K562 (cell line): ENCODE data around the gene EEF2. TPM values are rescaled to one million over a fixed set of nuclear protein-coding genes. Genes with fewer than 3 reads are reported as not detected.

Experiments
- ATAC-seq: fragments of 200-7000 bp; cut with Tn5 transposase; 3 replicates; pipeline ENCODE4 v1.9.1; 2020; ENCODE audit warnings: moderate library complexity
- BruUV-seq: library from RNA; stranded (reverse); fragments of 400-500 nt; replicated peaks from 2 replicates; lab custom pipeline; 2021; lab: Mats Ljungman, UMichigan
- CTCF ChIA-PET: fragments of 300-600 bp; formaldehyde crosslinking; extraction: SDS; loops from one replicate; lab custom pipeline; 2021; ENCODE audit warnings: low intra/inter-chr PET ratio; lab: Yijun Ruan, JAX
- POLR2A ChIA-PET: fragments of 300-600, 350-650 bp; sonication (Branson Sonifier 250); formaldehyde crosslinking; extraction: SDS; loops from one replicate; lab custom pipeline; 2021; ENCODE audit warnings: antibody characterized with exemption, inconsistent platforms; lab: Yijun Ruan, JAX
- DNase-seq, 4 experiments: peaks; one replicate each; pipeline versions ENCODE4 v3.0.0 to v3.0.0-alpha.2; 2011 to 2018; ENCODE audit warnings: low spot score in 3 of 4, mixed read lengths in 3 of 4; ENCODE audit errors: extremely low read depth in 1 of 4
- FAIRE-seq: peaks from 2 replicates; lab custom pipeline; 2011; peaks lifted over from hg19 to GRCh38; lab: Jason Lieb, UNC
- H2AFZ ChIP-seq: 2 replicates; pipeline ENCODE4 v1.6.0; 2011; ENCODE audit warnings: low read depth, low read length, control low read depth, inconsistent platforms
- H3K27ac ChIP-seq: fragments of 200-600 bp; 3 replicates; pipeline ENCODE4 v1.8.0; 2011; ENCODE audit warnings: low read depth, mild to moderate bottlenecking, control low read depth, inconsistent platforms, low read length, moderate library complexity, mixed read lengths; ENCODE audit errors: extremely low read depth
- H3K27me3 ChIP-seq, 2 experiments: fragments of 300-600 bp in 1 of 2; 2 replicates in 1 of 2; 3 replicates in 1 of 2; pipeline versions ENCODE4 v1.6.0 to v1.8.0; 2011; ENCODE audit warnings: inconsistent platforms in 2 of 2, low read length in 2 of 2, mild to moderate bottlenecking in 1 of 2, mixed read lengths in 1 of 2, moderate library complexity in 1 of 2; ENCODE audit not compliant: control insufficient read depth in 2 of 2, insufficient read depth in 2 of 2
- H3K36me3 ChIP-seq: fragments of 300-600 bp; 3 replicates; pipeline ENCODE4 v1.8.0; 2011; ENCODE audit warnings: mild to moderate bottlenecking, low read length, inconsistent platforms; ENCODE audit not compliant: control insufficient read depth, insufficient read depth
- H3K4me1 ChIP-seq, 2 experiments: fragments of 200-600 bp in 1 of 2; replicated peaks in 1 of 2; 2 replicates in 1 of 2; 3 replicates in 1 of 2; pipeline versions ENCODE4 v1.5.1 to v1.8.0; 2011; ENCODE audit warnings: inconsistent platforms in 2 of 2, low read length in 2 of 2, mild to moderate bottlenecking in 1 of 2, mixed read lengths in 1 of 2, moderate library complexity in 1 of 2; ENCODE audit not compliant: control insufficient read depth in 2 of 2, insufficient read depth in 2 of 2
- H3K4me2 ChIP-seq: 2 replicates; pipeline ENCODE4 v1.6.1; 2011; ENCODE audit warnings: low read length, control low read depth, inconsistent platforms, mixed read lengths; ENCODE audit not compliant: insufficient read depth
- H3K4me3 ChIP-seq: fragments of 200-600 bp; sonication (generic), shearing (Covaris generic); 2 replicates; pipeline ENCODE4 v1.5.1; 2016; ENCODE audit warnings: control low read depth, inconsistent platforms
- H3K79me2 ChIP-seq: fragments of 200-600 bp; 3 replicates; pipeline ENCODE4 v1.8.0; 2011; ENCODE audit warnings: low read length, inconsistent platforms; ENCODE audit not compliant: control insufficient read depth, insufficient read depth
- H3K9ac ChIP-seq, 2 experiments: 2 replicates each; pipeline versions ENCODE4 v1.6.0 to v1.6.1; 2011; ENCODE audit warnings: low read depth in 2 of 2, low read length in 2 of 2, control low read depth in 1 of 2, inconsistent platforms in 1 of 2, mild to moderate bottlenecking in 1 of 2, mixed read lengths in 1 of 2; ENCODE audit not compliant: insufficient read depth in 1 of 2
- H3K9me1 ChIP-seq: one replicate; pipeline ENCODE4 v1.6.0; 2011; ENCODE audit warnings: inconsistent platforms, mild to moderate bottlenecking, low read length, moderate library complexity; ENCODE audit not compliant: control insufficient read depth, insufficient read depth
- H3K9me3 ChIP-seq: replicated peaks from 2 replicates; pipeline ENCODE4 v1.5.1; 2011; ENCODE audit warnings: low read depth, low read length, inconsistent platforms; ENCODE audit not compliant: control insufficient read depth, insufficient read depth
- H4K20me1 ChIP-seq: replicated peaks from 2 replicates; pipeline ENCODE4 v1.6.1; 2011; ENCODE audit warnings: low read length, inconsistent platforms, mixed read lengths; ENCODE audit not compliant: control insufficient read depth, insufficient read depth
- CBX1 ChIP-seq: sonication (generic); IDR thresholded peaks from 2 replicates; pipeline ENCODE4 v1.6.1; 2016; ENCODE audit warnings: antibody characterized with exemption, low read depth, mild to moderate bottlenecking
- CBX3 ChIP-seq, 2 experiments: IDR thresholded peaks; 1 replicate in 1 of 2; 2 replicates in 1 of 2; pipeline ENCODE4 v1.6.1; 2012; ENCODE audit warnings: inconsistent platforms in 2 of 2, low read length in 2 of 2, borderline replicate concordance in 1 of 2, control low read depth in 1 of 2
- ELF1 ChIP-seq: fragments of 200-800 bp; sonication (Bioruptor generic); IDR thresholded peaks from 2 replicates; pipeline ENCODE4 v1.6.1; 2016; ENCODE audit warnings: missing genetic modification characterization, missing compliant biosample characterization
- JUN ChIP-seq, 2 experiments: sonication (generic) in 1 of 2; formaldehyde crosslinking in 1 of 2; IDR thresholded peaks; 2 replicates each; pipeline versions ENCODE4 v1.6.1 to v1.8.0; 2012 to 2022; ENCODE audit warnings: borderline replicate concordance in 2 of 2, mild to moderate bottlenecking in 2 of 2, improper control_type of control experiment in 1 of 2, low read depth in 1 of 2, low read length in 1 of 2, missing genetic modification reagents in 1 of 2
- NCOA1 ChIP-seq: fragments of 450-650 bp; IDR thresholded peaks from 2 replicates; pipeline ENCODE4 v1.6.1; 2016; ENCODE audit warnings: low read depth
- NCOA6 ChIP-seq: fragments of 450-650 bp; IDR thresholded peaks from 2 replicates; pipeline ENCODE4 v1.6.1; 2017; ENCODE audit warnings: mild to moderate bottlenecking
- PCBP2 ChIP-seq: fragments of 200-400 bp; formaldehyde crosslinking; IDR thresholded peaks from 2 replicates; pipeline ENCODE4 v1.6.1; 2018; ENCODE audit warnings: low read length, low read depth, mild to moderate bottlenecking, moderate library complexity; ENCODE audit not compliant: poor library complexity, severe bottlenecking
- POLR2AphosphoS2 ChIP-seq: IDR thresholded peaks from 2 replicates; pipeline ENCODE4 v1.6.1; 2012; ENCODE audit warnings: low read length, improper control_type of control experiment
- POLR2AphosphoS5 ChIP-seq: IDR thresholded peaks from 2 replicates; pipeline ENCODE4 v1.6.1; 2011; ENCODE audit warnings: mild to moderate bottlenecking, low read depth, low read length, moderate library complexity; ENCODE audit not compliant: control insufficient read depth, insufficient read depth
- POLR2B ChIP-seq: fragments of 450-650 bp; IDR thresholded peaks from 2 replicates; pipeline ENCODE4 v1.6.1; 2018; ENCODE audit warnings: low read depth; ENCODE audit not compliant: partially characterized antibody
- PPARD ChIP-seq: fragments of 250-450 bp; sonication (Bioruptor Pico); IDR thresholded peaks from 2 replicates; pipeline ENCODE4 v1.8.0; 2022; ENCODE audit warnings: inconsistent platforms, mild to moderate bottlenecking, moderate library complexity
- SIN3A ChIP-seq, 2 experiments: fragments of 150-350 bp in 1 of 2; IDR thresholded peaks; 2 replicates each; pipeline ENCODE4 v1.6.1; 2011 to 2016; ENCODE audit warnings: borderline replicate concordance in 2 of 2, low read depth in 2 of 2, low read length in 2 of 2, mild to moderate bottlenecking in 2 of 2, moderate library complexity in 2 of 2; ENCODE audit not compliant: control insufficient read depth in 1 of 2
- SREBF2 ChIP-seq: sonication (generic); formaldehyde crosslinking; IDR thresholded peaks from 2 replicates; pipeline ENCODE4 v1.4.0; 2020; ENCODE audit warnings: mild to moderate bottlenecking, missing genetic modification reagents
- SRF ChIP-seq, 2 experiments: fragments of 250-450, 450-650 bp in 1 of 2; sonication (Bioruptor Pico) in 1 of 2; sonication (generic) in 1 of 2; formaldehyde crosslinking; IDR thresholded peaks; 2 replicates each; pipeline versions ENCODE4 v1.5.0 to v1.5.1; 2020 to 2022; ENCODE audit warnings: mild to moderate bottlenecking in 1 of 2, missing genetic modification reagents in 1 of 2
- TGIF2 ChIP-seq: sonication (generic); formaldehyde crosslinking; IDR thresholded peaks from 2 replicates; pipeline ENCODE4 v1.8.1; 2022; ENCODE audit warnings: mild to moderate bottlenecking, missing genetic modification reagents, moderate library complexity
- THRAP3 ChIP-seq: fragments of 450-650 bp; IDR thresholded peaks from 2 replicates; pipeline ENCODE4 v1.6.1; 2016; ENCODE audit warnings: mild to moderate bottlenecking, inconsistent platforms, borderline replicate concordance
- WHSC1 ChIP-seq: IDR thresholded peaks from one replicate; pipeline ENCODE4 v1.6.1; 2012; ENCODE audit warnings: low read length, control low read depth, inconsistent platforms
- ZNF146 ChIP-seq: IDR thresholded peaks from one replicate; pipeline ENCODE4 v1.6.1; 2018; ENCODE audit warnings: missing compliant biosample characterization; ENCODE audit not compliant: unreplicated experiment
- ZZZ3 ChIP-seq: fragments of 450-650 bp; IDR thresholded peaks from 2 replicates; pipeline ENCODE4 v1.6.1; 2016; ENCODE audit warnings: antibody characterized with exemption, mild to moderate bottlenecking, moderate library complexity
- WGBS: fragments of 100-300 bp; shearing (Covaris generic); methylation state at CpG from one replicate; pipeline ENCODE4 v1.1.6; 2016; ENCODE audit warnings: low coverage, mixed read lengths; ENCODE audit not compliant: insufficient coverage; ENCODE audit errors: missing lambda C conversion rate; 5-methylcytosine and 5-hydroxymethylcytosine counted together
- in situ Hi-C: fragments of 300-500 bp; cut with MboI; formaldehyde crosslinking; loops from 4 replicates; pipeline ENCODE4 v1.15.0; 2018; ENCODE audit warnings: inconsistent platforms, mixed read lengths
- intact Hi-C: fragments of 100-400 bp; cut with micrococcal nuclease; formaldehyde crosslinking; loops from 2 replicates; pipeline ENCODE4 v1.14.2; 2022
- polyA plus RNA-seq, 8 experiments: library from polyadenylated mRNA; depleted of rRNA in 4 of 8; stranded (reverse) in 5 of 8; unstranded in 3 of 8; fragments of >200 nt; fragmentation: Nextera tagmentation in 2 of 8; fragmentation: Illumina TruSeq in 1 of 8; extraction: Ambion mirVana in 2 of 8; extraction: Trizol in 1 of 8; gene quantifications; 2 replicates each; pipeline versions ENCODE4 v1.2.1 to v1.2.3, GENCODE V29; 2011 to 2014; ENCODE audit warnings: inconsistent platforms in 1 of 8, missing spikeins in 1 of 8
- total RNA-seq, 7 experiments: library from RNA; depleted of rRNA in 6 of 7; stranded (reverse); fragments of >200 nt in 6 of 7; fragmentation: Illumina TruSeq in 2 of 7; extraction: Trizol in 2 of 7; gene quantifications; 2 replicates each; pipeline versions ENCODE4 v1.2.1 to v1.2.3, GENCODE V29; 2011 to 2021; ENCODE audit warnings: low replicate concordance in 1 of 7
- TF ChIP-seq, protein P1 (sequence below), 2 experiments: fragments of 450-650 bp in 1 of 2; sonication (generic) in 1 of 2; formaldehyde crosslinking in 1 of 2; IDR thresholded peaks in 1 of 2; conservative IDR thresholded peaks in 1 of 2; 2 replicates each; pipeline versions ENCODE4 v1.6.1 to v1.8.1; 2016 to 2023; ENCODE audit warnings: mild to moderate bottlenecking in 2 of 2, moderate library complexity in 2 of 2, inconsistent platforms in 1 of 2, missing genetic modification reagents in 1 of 2
- TF ChIP-seq, protein P2 (sequence below): IDR thresholded peaks from 2 replicates; pipeline ENCODE4 v1.6.1; 2012; ENCODE audit warnings: low read depth, low read length, improper control_type of control experiment, borderline replicate concordance

Gene EEF2
- total and polyA plus RNA-seq, 9 of the 15 experiments (the other 6 are each of a cell fraction or from before 2014, with no cell fraction given): 372 to 3,003 (median 1,453) TPM

DNA sequence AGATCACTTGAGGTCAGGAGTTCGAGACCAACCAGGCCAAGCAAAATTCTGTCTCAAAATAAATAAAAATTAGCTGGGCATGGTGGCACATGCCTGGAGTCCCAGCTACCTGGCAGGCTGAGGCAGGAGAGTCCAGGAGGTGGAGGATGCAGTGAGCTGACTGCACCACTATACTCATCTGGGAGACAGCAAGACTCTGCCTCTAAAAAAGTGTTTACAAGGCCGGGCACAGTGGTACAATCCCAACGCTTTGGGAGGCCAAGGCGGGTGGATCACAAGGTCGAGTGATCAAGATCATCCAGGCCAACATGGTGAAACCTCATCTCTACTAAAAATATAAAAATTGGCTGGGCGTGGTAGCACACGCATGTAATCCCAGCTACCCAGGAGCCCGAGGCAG is 10.1 kb downstream of the EEF2 start:
- H3K9me3 ChIP-seq: no peaks in the 10 kb centered on the region
- FAIRE-seq (no peak), DNase-seq (no peak), ATAC-seq (peak; percentile 6)
- BruUV-seq: no TSS peak
- in situ Hi-C loops (no loop called here), intact Hi-C loops (no loop called here)
- H3K27ac ChIP-seq: no peak overlapping the region
- CTCF ChIA-PET: no interaction called here
- H2AFZ ChIP-seq: no peak overlapping the region
- no peaks in the 10 kb centered on the region for H3K27me3 ChIP-seq
- H3K4me2 ChIP-seq: no peak overlapping the region
- H3K9me1 ChIP-seq: peaks cover 13% of the 10 kb centered on the region
- peaks cover 36% of the 10 kb centered on the region for H3K79me2 ChIP-seq
- peaks cover 52% of the 10 kb centered on the region for H3K36me3 ChIP-seq
- no peak overlapping the region for H3K9ac ChIP-seq
- H4K20me1 ChIP-seq: peaks cover 42% of the 10 kb centered on the region
- POLR2A ChIA-PET: interaction anchor here (0.5 to 2.6 kb wide), 11 partner anchors 10 to 213 kb away, joined by 3 to 46 read pairs (median 4); partner anchors contain the start of genes EEF2 and MRPL54
- no peak overlapping the region for H3K4me3 ChIP-seq
- H3K4me1 ChIP-seq: peaks cover 0 to 44% of the 10 kb centered on the region in 2 experiments; a peak in 4 of 5 replicates
- 90% methylated on average over 8 of the region's 8 CpGs for WGBS
- TF ChIP-seq SRF (CRISPR knock-in tag; IDR thresholded peaks at IDR 0.05): no peak
- TF ChIP-seq POLR2AphosphoS2: no peak; the same call in 1 of the 2 replicates
- TF ChIP-seq TGIF2: no peak
- TF ChIP-seq ELF1: no peak
- TF ChIP-seq PPARD (CRISPR knock-in tag): no peak
- TF ChIP-seq THRAP3: 0 out of 2 replicates have a peak, but pooled peaks have one; percentile 68
- TF ChIP-seq WHSC1: no peak
- TF ChIP-seq ZZZ3: no peak
- no peak for TF ChIP-seq PCBP2
- TF ChIP-seq NCOA6: no peak
- TF ChIP-seq ZNF146 (CRISPR knock-in tag): no peak
- TF ChIP-seq, protein P1, sequence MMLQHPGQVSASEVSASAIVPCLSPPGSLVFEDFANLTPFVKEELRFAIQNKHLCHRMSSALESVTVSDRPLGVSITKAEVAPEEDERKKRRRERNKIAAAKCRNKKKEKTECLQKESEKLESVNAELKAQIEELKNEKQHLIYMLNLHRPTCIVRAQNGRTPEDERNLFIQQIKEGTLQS (IDR thresholded peaks at IDR 0.05): no peak
- TF ChIP-seq, protein P1 (CRISPR knock-in tag; conservative IDR thresholded peaks at IDR 0.05): no peak
- peak in 1 of 2 experiments; percentile 64; a peak in 1 of 4 replicates for TF ChIP-seq SIN3A (IDR thresholded peaks at IDR 0.05; ENCODE audit: borderline replicate concordance in 2 of 2, control insufficient read depth in 1 of 2, low read depth in 2 of 2, low read length in 2 of 2)
- TF ChIP-seq JUN (IDR thresholded peaks at IDR 0.05; ENCODE audit: borderline replicate concordance, low read depth, low read length): no peak
- TF ChIP-seq JUN (CRISPR knock-in tag; IDR thresholded peaks at IDR 0.05; ENCODE audit: borderline replicate concordance): no peak
- no peak for TF ChIP-seq CBX1
- TF ChIP-seq, protein P2, sequence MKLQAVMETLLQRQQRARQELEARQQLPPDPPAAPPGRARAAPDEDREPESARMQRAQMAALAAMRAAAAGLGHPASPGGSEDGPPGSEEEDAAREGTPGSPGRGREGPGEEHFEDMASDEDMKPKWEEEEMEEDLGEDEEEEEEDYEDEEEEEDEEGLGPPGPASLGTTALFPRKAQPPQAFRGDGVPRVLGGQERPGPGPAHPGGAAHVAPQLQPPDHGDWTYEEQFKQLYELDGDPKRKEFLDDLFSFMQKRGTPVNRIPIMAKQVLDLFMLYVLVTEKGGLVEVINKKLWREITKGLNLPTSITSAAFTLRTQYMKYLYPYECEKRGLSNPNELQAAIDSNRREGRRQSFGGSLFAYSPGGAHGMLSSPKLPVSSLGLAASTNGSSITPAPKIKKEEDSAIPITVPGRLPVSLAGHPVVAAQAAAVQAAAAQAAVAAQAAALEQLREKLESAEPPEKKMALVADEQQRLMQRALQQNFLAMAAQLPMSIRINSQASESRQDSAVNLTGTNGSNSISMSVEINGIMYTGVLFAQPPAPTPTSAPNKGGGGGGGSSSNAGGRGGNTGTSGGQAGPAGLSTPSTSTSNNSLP: no peak
- no peak for TF ChIP-seq NCOA1
- TF ChIP-seq SREBF2: no peak
- TF ChIP-seq CBX3 (IDR thresholded peaks at IDR 0.05; ENCODE audit: borderline replicate concordance in 1 of 2, low read length in 2 of 2): no peak
- peak; percentile 49 for TF ChIP-seq POLR2AphosphoS5
- no peak for TF ChIP-seq POLR2B
